Gastrocnemius medialis (tissue), 4 donors: Measurements from ENCODE around the gene DMAC1. TPM values are rescaled to one million over a fixed set of nuclear protein-coding genes. Genes with fewer than 3 reads are reported as not detected.
A peak's percentile ranks its signal among the peaks of the same experiment; 100 is the strongest.

ENCODE experiments used
- ATAC-seq, 2 donors: fragments of 150-250 bp; one replicate each; pipeline ENCODE4 v1.9.1; 2016
- DNase-seq, 2 donors: peaks; one replicate each; pipeline ENCODE4 v3.0.0-alpha.2; 2019
- H3K27ac ChIP-seq, 4 donors: fragments of 200-600 bp; sonication (generic); 1 replicate in 1 of 4; 2 replicates in 3 of 4; pipeline ENCODE4 v1.5.1; 2016 to 2018; ENCODE audit warnings: mild to moderate bottlenecking in 2 of 4, moderate library complexity in 1 of 4
- H3K27me3 ChIP-seq, 3 donors: fragments of 200-600 bp; sonication (generic) in 2 of 3; 1 replicate in 1 of 3; 2 replicates in 2 of 3; pipeline versions ENCODE4 v1.5.1 to v1.6.0; 2016 to 2019; ENCODE audit warnings: mild to moderate bottlenecking in 1 of 3, moderate library complexity in 1 of 3
- H3K36me3 ChIP-seq, 2 donors: fragments of 200-600 bp; sonication (generic) in 1 of 2; one replicate each; pipeline ENCODE4 v1.5.1; 2017 to 2018
- H3K4me1 ChIP-seq, 2 donors: fragments of 200-600 bp; sonication (generic) in 1 of 2; one replicate each; pipeline ENCODE4 v1.5.1; 2016 to 2017; ENCODE audit warnings: mild to moderate bottlenecking in 2 of 2
- H3K4me3 ChIP-seq, 4 donors: fragments of 200-600 bp; sonication (generic) in 3 of 4; 1 replicate in 1 of 4; 2 replicates in 3 of 4; pipeline ENCODE4 v1.5.1; 2016 to 2019; ENCODE audit warnings: mild to moderate bottlenecking in 2 of 4
- H3K9me3 ChIP-seq, 3 donors: fragments of 200-600 bp; sonication (generic) in 2 of 3; 1 replicate in 1 of 3; 2 replicates in 2 of 3; pipeline ENCODE4 v1.5.1; 2016 to 2019
- POLR2A ChIP-seq, 2 donors: fragments of 450-650 bp; IDR thresholded peaks; one replicate each; pipeline ENCODE4 v1.6.1; 2017; ENCODE audit warnings: antibody characterized with exemption in 2 of 2, mild to moderate bottlenecking in 2 of 2, moderate library complexity in 2 of 2
- in situ Hi-C, 4 donors: fragments of 200-750 bp; cut with MboI; loops; one replicate each; pipeline versions ENCODE4 v1.15.0 to v1.8.0; 2017; ENCODE audit warnings: low sequenced_read_pairs in 4 of 4
- intact Hi-C: fragments of 100-400 bp; cut with DNase I; formaldehyde crosslinking; loops from one replicate; pipeline ENCODE4 v1.15.1; 2023; ENCODE audit warnings: low total_unique reads
- total RNA-seq, 4 donors: library from RNA; depleted of rRNA; stranded (reverse); fragments of >200 nt; gene quantifications; one replicate each; pipeline versions ENCODE4 v1.1.0 to v1.2.3, GENCODE V29; 2016
- TF ChIP-seq, protein P1 (sequence below), 5 experiments: fragments of 450-650 bp in 3 of 5; fragments of 200-600 bp in 2 of 5; sonication (generic) in 2 of 5; IDR thresholded peaks in 4 of 5; conservative IDR thresholded peaks in 1 of 5; 1 replicate in 4 of 5; 2 replicates in 1 of 5; pipeline ENCODE4 v1.5.1; 2016 to 2019; ENCODE audit warnings: antibody characterized with exemption in 5 of 5, mild to moderate bottlenecking in 3 of 5, moderate library complexity in 3 of 5

Gene DMAC1
- total RNA-seq, 4 donors from 2014 or later = 15.6 to 23.4 (median 21.2) TPM

- H3K27ac ChIP-seq = no peak overlapping the region
These were observed 3.1 kb upstream of the DMAC1 start for GRCh38 chr9:7802666-7803065.

GRCh38 chr9:7799944-7800285 lies 337 bp upstream of the DMAC1 start:
- in situ Hi-C loops = loop anchor here in 1 of 4 donors (25.0 kb wide), 1 partner anchor 113 kb away; no protein-coding TSS in a partner anchor
- no peak for TF ChIP-seq POLR2A (IDR thresholded peaks at IDR 0.05)
- TF ChIP-seq, protein P1, sequence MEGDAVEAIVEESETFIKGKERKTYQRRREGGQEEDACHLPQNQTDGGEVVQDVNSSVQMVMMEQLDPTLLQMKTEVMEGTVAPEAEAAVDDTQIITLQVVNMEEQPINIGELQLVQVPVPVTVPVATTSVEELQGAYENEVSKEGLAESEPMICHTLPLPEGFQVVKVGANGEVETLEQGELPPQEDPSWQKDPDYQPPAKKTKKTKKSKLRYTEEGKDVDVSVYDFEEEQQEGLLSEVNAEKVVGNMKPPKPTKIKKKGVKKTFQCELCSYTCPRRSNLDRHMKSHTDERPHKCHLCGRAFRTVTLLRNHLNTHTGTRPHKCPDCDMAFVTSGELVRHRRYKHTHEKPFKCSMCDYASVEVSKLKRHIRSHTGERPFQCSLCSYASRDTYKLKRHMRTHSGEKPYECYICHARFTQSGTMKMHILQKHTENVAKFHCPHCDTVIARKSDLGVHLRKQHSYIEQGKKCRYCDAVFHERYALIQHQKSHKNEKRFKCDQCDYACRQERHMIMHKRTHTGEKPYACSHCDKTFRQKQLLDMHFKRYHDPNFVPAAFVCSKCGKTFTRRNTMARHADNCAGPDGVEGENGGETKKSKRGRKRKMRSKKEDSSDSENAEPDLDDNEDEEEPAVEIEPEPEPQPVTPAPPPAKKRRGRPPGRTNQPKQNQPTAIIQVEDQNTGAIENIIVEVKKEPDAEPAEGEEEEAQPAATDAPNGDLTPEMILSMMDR (IDR thresholded peaks at IDR 0.05 in 4 of 5, conservative IDR thresholded peaks at IDR 0.05 in 1 of 5) = no peak
- Histone ChIP-seq H3K4me3 (peak overlapping the region; percentile 83 to 97 (median 90)), H3K4me1 (peaks cover 14% of the 10 kb centered on the region in 2 donors), H3K27ac (peak overlapping the region; percentile 92 to 96 (median 94)), H3K9me3 (no peaks in the 10 kb centered on the region), H3K27me3 (no peaks in the 10 kb centered on the region), H3K36me3 (peaks cover 0 to 24% of the 10 kb centered on the region in 2 donors)
- intact Hi-C loops = loop anchor here (10.0 kb wide), 1 partner anchor 1115 kb away; no protein-coding TSS in a partner anchor
- DNase-seq = no peak
- peak in 1 of 2 donors; percentile 35 for ATAC-seq

More at GRCh38 chr9:7802666-7803065, 3.1 kb upstream of the DMAC1 start:
- intact Hi-C loops = no loop called here
- Histone ChIP-seq H3K4me3 (no peak overlapping the region), H3K27me3 (no peaks in the 10 kb centered on the region), H3K36me3 (no peaks in the 10 kb centered on the region), H3K4me1 (peaks cover 9 to 13% of the 10 kb centered on the region in 2 donors), H3K9me3 (no peaks in the 10 kb centered on the region)
- TF ChIP-seq POLR2A (IDR thresholded peaks at IDR 0.05) = no peak
- TF ChIP-seq, protein P1 (IDR thresholded peaks at IDR 0.05 in 4 of 5, conservative IDR thresholded peaks at IDR 0.05 in 1 of 5) = no peak
- in situ Hi-C loops = no loop called here
- DNase-seq (no peak), ATAC-seq (no peak)

GRCh38 chr9:7794196-7794595 lies 5.4 kb downstream of the DMAC1 start:
- Histone ChIP-seq H3K27me3 (no peaks in the 10 kb centered on the region), H3K4me1 (peaks cover 14% of the 10 kb centered on the region in 2 donors), H3K9me3 (no peaks in the 10 kb centered on the region), H3K27ac (no peak overlapping the region), H3K36me3 (peaks cover 0 to 49% of the 10 kb centered on the region in 2 donors), H3K4me3 (no peak overlapping the region)
- in situ Hi-C loops (loop anchor here in 1 of 4 donors (25.0 kb wide), 1 partner anchor 107 kb away; no protein-coding TSS in a partner anchor), intact Hi-C loops (loop anchor here (10.0 kb wide), 1 partner anchor 1109 kb away; no protein-coding TSS in a partner anchor)
- ATAC-seq (no peak), DNase-seq (no peak)
- TF ChIP-seq, protein P1 (IDR thresholded peaks at IDR 0.05 in 4 of 5, conservative IDR thresholded peaks at IDR 0.05 in 1 of 5) = no peak
- TF ChIP-seq POLR2A (IDR thresholded peaks at IDR 0.05) = no peak

DNA sequence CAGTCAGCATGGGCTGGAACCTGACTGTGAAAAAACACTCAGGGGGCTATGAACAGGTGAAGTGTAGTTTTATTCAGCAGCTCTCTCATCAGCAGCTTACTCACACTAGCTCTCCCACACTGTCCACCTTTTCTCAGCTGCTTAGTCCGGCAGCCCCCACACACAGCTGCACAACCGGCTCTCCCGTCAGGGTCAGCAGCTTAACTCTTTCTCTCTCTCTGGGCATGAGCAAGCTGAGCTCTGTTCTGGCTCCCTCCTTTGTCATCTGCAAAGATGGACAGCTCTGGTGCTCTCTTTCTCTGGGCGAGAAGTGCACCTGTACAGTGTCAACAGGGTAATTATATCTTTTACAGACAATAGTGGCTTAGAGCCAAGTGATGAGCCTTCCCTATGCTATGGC lies 8.2 kb downstream of the DMAC1 start:
- Histone ChIP-seq H3K9me3 (no peaks in the 10 kb centered on the region), H3K4me3 (no peak overlapping the region), H3K27me3 (no peaks in the 10 kb centered on the region), H3K36me3 (peaks cover 0 to 56% of the 10 kb centered on the region in 2 donors), H3K4me1 (no peaks in the 10 kb centered on the region), H3K27ac (no peak overlapping the region)
- no peak for DNase-seq
- in situ Hi-C loops = loop anchor here in 1 of 4 donors (25.0 kb wide), 1 partner anchor 104 kb away; no protein-coding TSS in a partner anchor
- no peak for ATAC-seq
- TF ChIP-seq POLR2A (IDR thresholded peaks at IDR 0.05) = no peak
- TF ChIP-seq, protein P1 (IDR thresholded peaks at IDR 0.05 in 4 of 5, conservative IDR thresholded peaks at IDR 0.05 in 1 of 5) = no peak
- intact Hi-C loops = loop anchor here (10.0 kb wide), 1 partner anchor 1107 kb away; no protein-coding TSS in a partner anchor
